Neural cell (in vitro differentiated cells): Measurements from ENCODE around the gene WFDC1.

ENCODE experiments used
- EP300 ChIP-seq: fragments of 450-650 bp; conservative IDR thresholded peaks from 2 replicates; pipeline ENCODE4 v1.6.1; 2014; ENCODE audit warnings: antibody characterized with exemption, mild to moderate bottlenecking, moderate library complexity; ENCODE audit not compliant: poor library complexity, severe bottlenecking
- EZH2 ChIP-seq: fragments of 200-600, 300-800 bp; shearing (Covaris generic), sonication (generic); IDR thresholded peaks from 2 replicates; pipeline ENCODE4 v1.6.1; 2014; ENCODE audit warnings: antibody characterized with exemption, low read length, borderline replicate concordance, mild to moderate bottlenecking; ENCODE audit not compliant: insufficient read depth, poor library complexity, severe bottlenecking
- MXI1 ChIP-seq: fragments of 450-650 bp; conservative IDR thresholded peaks from 2 replicates; pipeline ENCODE4 v1.6.1; 2014; ENCODE audit warnings: antibody characterized with exemption, mild to moderate bottlenecking; ENCODE audit not compliant: poor library complexity, severe bottlenecking
- POLR2AphosphoS5 ChIP-seq: IDR thresholded peaks from 2 replicates; pipeline ENCODE4 v1.6.1; 2012
- RAD21 ChIP-seq: fragments of 450-650 bp; conservative IDR thresholded peaks from 2 replicates; pipeline ENCODE4 v1.6.1; 2014; ENCODE audit warnings: antibody characterized with exemption, mild to moderate bottlenecking, moderate library complexity
- SMC3 ChIP-seq: fragments of 450-650 bp; conservative IDR thresholded peaks from 2 replicates; pipeline ENCODE4 v1.6.1; 2014; ENCODE audit warnings: antibody characterized with exemption, mild to moderate bottlenecking, moderate library complexity; ENCODE audit not compliant: poor library complexity
- TF ChIP-seq, protein P1 (sequence below): fragments of 450-650 bp; IDR thresholded peaks from 2 replicates; pipeline ENCODE4 v1.5.1; 2014; ENCODE audit warnings: antibody characterized with exemption, mild to moderate bottlenecking, moderate library complexity; ENCODE audit not compliant: poor library complexity, severe bottlenecking
- TF ChIP-seq, protein P2 (sequence below): IDR thresholded peaks from 2 replicates; pipeline ENCODE4 v1.6.1; 2012; ENCODE audit warnings: borderline replicate concordance

DNA sequence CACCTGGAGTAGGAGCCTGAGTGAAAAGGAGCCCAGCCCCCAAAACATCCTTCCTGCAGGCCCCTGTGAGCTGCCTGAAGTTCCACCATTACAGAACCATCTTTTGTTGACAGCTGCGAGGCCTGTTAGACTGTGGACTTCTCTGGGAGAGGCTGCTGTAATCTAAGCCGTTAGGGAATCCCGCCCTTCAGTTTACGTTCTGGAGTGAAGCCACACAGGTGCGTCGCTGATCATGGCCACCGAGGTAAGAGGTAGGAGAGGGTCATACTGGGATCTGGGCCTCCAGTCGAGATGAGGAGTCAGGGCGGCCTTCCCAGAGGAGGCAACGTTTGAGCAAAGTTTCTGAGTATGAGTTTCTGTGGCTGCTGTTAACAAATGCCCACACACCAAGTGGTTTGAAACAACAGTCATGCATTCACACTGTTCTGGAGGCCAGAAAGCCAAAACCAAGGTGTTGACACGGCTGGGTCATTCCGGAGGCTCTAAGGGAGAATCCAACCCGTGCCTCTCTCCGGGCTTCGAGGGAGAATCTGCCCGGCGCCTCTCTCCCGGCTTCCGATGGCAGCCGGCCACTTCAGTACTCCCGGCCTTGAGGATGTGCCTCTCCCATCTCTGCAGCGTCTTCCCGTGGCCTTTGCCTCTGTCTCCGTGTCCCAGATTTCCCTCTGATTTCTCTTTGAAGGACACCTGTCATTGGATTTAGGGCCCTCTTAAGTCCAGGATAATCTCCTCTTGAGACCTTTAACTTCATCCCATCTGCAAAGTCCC is 47.0 kb downstream of the WFDC1 start:
- TF ChIP-seq POLR2AphosphoS5, result no peak
- TF ChIP-seq, protein P1, sequence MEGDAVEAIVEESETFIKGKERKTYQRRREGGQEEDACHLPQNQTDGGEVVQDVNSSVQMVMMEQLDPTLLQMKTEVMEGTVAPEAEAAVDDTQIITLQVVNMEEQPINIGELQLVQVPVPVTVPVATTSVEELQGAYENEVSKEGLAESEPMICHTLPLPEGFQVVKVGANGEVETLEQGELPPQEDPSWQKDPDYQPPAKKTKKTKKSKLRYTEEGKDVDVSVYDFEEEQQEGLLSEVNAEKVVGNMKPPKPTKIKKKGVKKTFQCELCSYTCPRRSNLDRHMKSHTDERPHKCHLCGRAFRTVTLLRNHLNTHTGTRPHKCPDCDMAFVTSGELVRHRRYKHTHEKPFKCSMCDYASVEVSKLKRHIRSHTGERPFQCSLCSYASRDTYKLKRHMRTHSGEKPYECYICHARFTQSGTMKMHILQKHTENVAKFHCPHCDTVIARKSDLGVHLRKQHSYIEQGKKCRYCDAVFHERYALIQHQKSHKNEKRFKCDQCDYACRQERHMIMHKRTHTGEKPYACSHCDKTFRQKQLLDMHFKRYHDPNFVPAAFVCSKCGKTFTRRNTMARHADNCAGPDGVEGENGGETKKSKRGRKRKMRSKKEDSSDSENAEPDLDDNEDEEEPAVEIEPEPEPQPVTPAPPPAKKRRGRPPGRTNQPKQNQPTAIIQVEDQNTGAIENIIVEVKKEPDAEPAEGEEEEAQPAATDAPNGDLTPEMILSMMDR, result no peak
- TF ChIP-seq, protein P2, sequence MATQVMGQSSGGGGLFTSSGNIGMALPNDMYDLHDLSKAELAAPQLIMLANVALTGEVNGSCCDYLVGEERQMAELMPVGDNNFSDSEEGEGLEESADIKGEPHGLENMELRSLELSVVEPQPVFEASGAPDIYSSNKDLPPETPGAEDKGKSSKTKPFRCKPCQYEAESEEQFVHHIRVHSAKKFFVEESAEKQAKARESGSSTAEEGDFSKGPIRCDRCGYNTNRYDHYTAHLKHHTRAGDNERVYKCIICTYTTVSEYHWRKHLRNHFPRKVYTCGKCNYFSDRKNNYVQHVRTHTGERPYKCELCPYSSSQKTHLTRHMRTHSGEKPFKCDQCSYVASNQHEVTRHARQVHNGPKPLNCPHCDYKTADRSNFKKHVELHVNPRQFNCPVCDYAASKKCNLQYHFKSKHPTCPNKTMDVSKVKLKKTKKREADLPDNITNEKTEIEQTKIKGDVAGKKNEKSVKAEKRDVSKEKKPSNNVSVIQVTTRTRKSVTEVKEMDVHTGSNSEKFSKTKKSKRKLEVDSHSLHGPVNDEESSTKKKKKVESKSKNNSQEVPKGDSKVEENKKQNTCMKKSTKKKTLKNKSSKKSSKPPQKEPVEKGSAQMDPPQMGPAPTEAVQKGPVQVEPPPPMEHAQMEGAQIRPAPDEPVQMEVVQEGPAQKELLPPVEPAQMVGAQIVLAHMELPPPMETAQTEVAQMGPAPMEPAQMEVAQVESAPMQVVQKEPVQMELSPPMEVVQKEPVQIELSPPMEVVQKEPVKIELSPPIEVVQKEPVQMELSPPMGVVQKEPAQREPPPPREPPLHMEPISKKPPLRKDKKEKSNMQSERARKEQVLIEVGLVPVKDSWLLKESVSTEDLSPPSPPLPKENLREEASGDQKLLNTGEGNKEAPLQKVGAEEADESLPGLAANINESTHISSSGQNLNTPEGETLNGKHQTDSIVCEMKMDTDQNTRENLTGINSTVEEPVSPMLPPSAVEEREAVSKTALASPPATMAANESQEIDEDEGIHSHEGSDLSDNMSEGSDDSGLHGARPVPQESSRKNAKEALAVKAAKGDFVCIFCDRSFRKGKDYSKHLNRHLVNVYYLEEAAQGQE, result no peak
- no peak for TF ChIP-seq EZH2
- TF ChIP-seq MXI1, result no peak
- no peak for TF ChIP-seq RAD21
- no peak for TF ChIP-seq SMC3
- TF ChIP-seq EP300, result no peak
